Activated naive CD8-positive, alpha-beta T cell treated with anti-CD3 and anti-CD28 coated beads, Interleukin-2, amount 50 U/mL, for 16 hours (primary cell): ENCODE results near the gene INPP1.
A peak's percentile ranks its signal among the peaks of the same experiment; 100 is the strongest.

ENCODE experiments used
- DNase-seq: peaks from one replicate; pipeline ENCODE4 v3.0.0-alpha.2; 2020; ENCODE audit warnings: low read depth, low spot score

The INPP1 gene

GRCh38 chr2:190408538-190409271 is 65.3 kb downstream of the INPP1 start:
- peak; percentile 36 for DNase-seq

- DNase-seq, result no peak
These were observed 66.2 kb downstream of the INPP1 start for GRCh38 chr2:190409616-190410015.

- no peak for DNase-seq
These were observed 66.8 kb downstream of the INPP1 start for GRCh38 chr2:190410166-190410565.

- DNase-seq, result no peak
These were observed 69.6 kb downstream of the INPP1 start for GRCh38 chr2:190412966-190413365.

GRCh38 chr2:190413421-190413820 is 70.0 kb downstream of the INPP1 start:
- no peak for DNase-seq

- DNase-seq, result no peak
These were observed 71.9 kb downstream of the INPP1 start for GRCh38 chr2:190415251-190415650.

GRCh38 chr2:190415794-190416775 is 72.7 kb downstream of the INPP1 start:
- DNase-seq, result no peak

- no peak for DNase-seq
These were observed 73.9 kb downstream of the INPP1 start for GRCh38 chr2:190417045-190417842.

GRCh38 chr2:190418727-190419126 is 75.3 kb downstream of the INPP1 start:
- DNase-seq, result no peak

GRCh38 chr2:190420801-190421200 is 77.4 kb downstream of the INPP1 start:
- no peak for DNase-seq
